Stimulated activated CD8-positive, alpha-beta memory T cell treated with anti-CD3 and anti-CD28 coated beads, Interleukin-7, amount 100 ng/mL, for 24 hours (primary cell): ENCODE results near the gene GALNT11.
"Not testable (repeated sequence)": the region's sequence is repeated elsewhere in the genome, so short reads cannot be mapped to it uniquely, and the experiment has no call there.

Source experiments
- DNase-seq: peaks from one replicate; pipeline ENCODE4 v3.0.0-alpha.2; 2020; ENCODE audit warnings: low read depth

The GALNT11 gene

DNA sequence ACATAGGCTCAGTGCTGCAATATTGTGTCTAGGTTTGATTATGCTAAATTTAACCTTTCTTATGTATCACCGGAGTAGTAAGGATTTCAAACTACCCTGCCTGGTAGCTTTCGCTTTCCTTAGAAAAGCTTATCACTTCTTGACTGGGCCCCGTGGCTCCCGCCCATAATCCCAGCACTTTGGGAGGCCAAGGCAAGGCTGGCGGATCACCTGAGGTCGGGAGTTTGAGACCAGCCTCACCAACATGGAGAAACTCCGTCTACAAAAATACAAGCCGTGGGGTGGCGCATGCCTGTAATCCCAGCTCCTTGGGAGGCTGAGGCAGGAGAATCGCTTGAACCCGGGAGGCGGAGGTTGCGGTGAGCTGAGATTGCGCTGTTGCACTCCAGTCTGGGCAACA is 49.9 kb downstream of the GALNT11 start:
- not testable (repeated sequence) for DNase-seq

GRCh38 chr7:152076324-152076821 is 50.9 kb downstream of the GALNT11 start:
- DNase-seq, result no peak

- DNase-seq, result no peak
Observed at GRCh38 chr7:152076940-152077933, 51.8 kb downstream of the GALNT11 start.

DNA sequence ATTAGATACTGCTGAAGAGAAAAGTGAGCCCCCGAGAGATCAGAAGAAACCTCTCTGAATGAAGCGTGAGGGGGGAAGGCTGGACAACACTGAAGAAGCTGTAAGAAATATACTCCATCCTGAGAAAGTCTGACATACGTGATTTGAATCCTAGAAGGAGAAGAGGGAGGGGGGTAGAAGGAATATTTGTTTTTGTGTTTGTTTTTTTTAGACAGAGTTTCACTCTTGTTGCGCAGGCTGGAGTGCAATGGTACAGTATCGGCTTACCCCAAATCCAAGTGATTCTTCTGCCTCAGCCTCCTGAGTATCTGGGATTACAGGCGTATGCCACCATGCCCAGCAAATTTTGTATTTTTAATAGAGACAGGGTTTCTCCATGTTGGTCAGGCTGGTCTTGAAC is 52.6 kb downstream of the GALNT11 start:
- DNase-seq, result no peak

- no peak for DNase-seq
Observed at GRCh38 chr7:152078786-152079185, 53.3 kb downstream of the GALNT11 start.

- no peak for DNase-seq
Observed at GRCh38 chr7:152081088-152081487, 55.6 kb downstream of the GALNT11 start.

DNA sequence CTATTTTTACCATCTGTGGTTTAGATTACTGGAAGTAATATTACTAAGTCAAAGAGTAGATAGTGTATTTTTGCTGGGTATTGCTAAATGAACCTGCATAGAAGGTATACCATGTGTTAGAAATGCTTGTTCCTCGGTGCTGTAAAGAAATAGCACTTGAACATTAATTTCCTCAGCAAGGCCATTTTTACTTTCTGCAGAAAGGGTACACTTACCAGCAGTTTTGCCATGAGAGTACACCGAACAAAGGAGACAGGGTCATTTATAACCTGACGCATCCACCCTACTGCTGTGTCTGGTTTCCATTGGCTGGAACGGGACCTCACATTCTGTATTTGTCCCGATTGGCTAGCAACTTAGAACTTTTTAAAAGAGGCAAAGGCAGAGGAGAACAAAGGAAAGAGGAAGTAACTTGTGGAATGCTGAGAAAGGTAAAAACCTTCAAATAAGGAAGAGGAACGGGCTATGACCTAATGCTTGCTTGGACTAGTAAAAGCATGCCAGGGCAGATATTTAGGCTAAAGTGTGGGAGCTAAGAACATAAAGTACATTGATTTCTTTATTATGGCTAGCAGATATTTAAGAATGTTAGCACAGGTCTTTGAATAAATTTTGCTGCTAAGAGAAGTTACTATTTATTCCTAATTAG is 56.7 kb downstream of the GALNT11 start:
- not testable (repeated sequence) for DNase-seq

DNA sequence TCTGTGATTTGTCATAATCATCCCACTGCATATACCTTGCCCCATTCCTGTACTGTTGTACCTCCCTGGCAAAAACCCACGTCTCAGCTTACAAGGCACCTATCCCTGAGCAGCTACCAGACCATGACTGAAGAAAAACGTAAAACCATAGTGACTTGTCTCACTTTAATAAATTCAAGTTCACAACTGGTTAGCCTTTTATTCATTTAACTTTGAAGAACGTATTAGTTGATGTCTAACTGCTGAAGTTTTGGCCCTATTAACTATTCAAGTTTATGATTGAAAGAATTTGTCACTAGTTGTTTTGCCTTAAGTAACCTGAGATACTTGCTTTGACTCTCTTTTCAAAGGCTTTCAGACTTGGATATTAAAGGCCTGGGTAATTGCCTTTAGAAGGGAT is 59.7 kb downstream of the GALNT11 start:
- no peak for DNase-seq

DNA sequence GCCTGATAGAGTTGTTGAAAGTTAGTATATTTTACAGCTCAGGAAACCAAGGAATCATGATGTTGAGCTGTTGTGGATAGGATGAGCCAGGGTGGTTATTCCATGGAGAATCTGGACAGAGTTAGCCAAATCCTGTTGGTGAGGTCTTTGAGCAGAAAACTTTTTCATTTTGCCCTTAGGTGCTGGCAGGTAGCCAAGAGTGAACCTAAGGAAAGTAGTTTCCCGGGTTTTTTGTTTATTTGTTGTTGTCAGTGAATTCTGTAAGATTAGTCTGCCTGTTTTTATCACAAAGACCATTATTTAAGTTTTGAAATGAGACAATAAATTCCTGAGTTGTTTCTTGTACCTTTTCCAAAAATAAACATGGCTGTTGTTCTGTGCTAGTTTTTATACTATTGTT is 61.0 kb downstream of the GALNT11 start:
- no peak for DNase-seq

DNA sequence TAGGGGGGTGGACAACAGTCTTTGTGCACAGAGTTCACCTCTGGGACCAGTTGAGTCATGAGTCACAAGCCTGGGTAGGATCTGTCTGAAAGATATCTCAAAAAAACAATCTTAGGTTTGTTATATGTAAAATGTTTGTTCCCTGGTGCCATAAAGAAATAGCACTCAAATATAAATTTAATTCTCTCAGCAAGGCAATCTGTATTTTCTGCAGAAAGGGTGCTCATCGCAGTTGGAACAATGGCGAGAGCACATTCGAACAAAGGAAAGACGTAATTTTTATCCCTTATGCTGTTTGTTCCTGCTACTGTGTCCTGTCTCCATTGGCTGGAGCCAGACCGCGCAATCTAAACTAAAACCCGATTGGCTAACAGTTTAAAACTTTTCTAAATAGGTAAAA is 63.7 kb downstream of the GALNT11 start:
- no peak for DNase-seq

DNA sequence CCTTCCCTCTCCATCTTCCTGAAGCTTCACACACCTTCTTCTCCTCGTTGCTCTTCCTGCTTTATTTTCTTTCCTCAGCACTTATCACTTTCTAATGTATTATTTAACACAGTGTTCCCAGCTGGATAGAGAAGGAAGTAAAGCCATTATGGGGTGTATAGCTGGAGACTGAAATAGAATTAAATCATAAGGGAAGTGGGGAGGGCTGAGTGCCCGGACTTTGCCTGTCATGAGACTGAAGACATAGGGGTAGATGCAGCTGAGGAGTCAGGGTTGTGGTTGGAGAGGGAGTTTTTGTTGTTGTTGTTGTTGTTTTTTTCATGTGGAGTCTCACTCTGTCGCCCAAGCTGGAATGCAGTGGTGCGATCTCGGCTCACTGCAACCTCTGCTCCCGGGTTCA is 65.3 kb downstream of the GALNT11 start:
- DNase-seq, result no peak

DNA sequence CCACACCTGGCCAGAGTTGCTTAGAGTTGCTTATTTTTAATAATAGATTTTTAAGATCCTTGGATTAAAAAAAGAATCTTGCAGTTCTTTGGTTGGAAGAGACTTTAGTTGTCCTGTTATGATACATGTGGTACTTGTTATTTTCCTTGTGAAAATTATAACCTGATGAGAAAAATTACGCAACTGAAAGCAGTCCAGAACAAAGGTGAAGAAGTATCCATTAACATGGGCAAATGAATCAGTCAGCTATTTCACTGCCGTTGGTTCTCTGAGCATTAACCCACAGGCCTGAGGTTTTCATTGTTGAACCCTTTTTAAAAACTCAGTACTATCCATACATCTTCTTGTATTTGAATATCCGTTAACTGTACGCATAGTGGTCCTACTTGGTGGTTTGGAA is 68.2 kb downstream of the GALNT11 start:
- DNase-seq, result no peak

DNA sequence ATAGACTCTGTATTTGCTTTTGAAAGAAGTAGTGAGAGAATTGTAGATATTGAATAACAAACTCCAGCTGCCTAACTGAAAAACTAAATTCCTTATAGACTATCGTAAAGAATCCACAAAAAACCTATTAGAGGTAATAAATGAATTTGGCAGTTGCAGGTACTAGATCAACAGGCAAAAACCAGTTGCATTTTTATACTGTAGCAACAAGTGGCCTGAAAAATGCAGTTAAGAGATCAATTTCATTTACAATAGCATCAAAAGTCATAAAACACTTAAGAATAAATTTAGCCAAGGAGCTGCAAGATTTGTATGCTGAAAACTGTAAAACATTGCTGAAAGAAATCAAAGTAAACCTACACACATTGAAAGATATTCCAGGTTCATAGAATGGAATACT is 70.3 kb downstream of the GALNT11 start:
- DNase-seq, result no peak

DNA sequence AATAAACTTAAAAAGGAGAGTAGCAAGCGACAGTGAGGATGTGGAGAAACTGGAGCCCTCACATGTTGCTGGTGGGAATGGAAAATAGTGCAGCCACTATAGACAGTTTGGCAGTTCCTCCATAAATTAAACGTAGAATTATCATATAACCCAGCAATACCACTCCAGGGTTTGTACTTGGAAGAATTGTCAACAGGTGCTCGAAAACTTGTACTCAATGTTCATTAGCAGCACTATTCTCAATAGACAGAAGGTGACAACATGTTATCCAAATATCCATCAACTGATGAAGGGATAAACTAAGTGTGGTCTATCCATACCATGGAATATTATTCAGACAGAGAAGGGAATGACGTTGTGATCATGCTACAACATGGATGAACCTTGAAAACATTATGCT is 71.9 kb downstream of the GALNT11 start:
- no peak for DNase-seq

DNA sequence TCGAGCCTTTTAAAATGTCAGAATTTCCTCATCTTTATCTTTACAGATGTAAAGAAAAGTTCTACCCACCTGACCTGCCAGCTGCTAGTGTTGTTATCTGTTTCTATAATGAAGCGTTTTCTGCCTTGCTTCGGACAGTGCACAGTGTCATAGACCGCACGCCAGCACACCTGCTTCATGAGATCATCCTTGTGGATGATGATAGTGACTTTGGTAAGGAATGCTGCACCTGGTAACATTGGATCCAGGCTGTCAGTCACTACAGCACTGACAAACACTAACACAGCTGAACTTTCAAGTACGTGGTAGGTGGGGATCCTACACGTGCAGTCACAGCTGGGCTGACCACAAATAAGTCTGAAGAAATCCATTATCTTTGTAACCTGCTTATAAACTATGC is 77.6 kb downstream of the GALNT11 start:
- no peak for DNase-seq

DNA sequence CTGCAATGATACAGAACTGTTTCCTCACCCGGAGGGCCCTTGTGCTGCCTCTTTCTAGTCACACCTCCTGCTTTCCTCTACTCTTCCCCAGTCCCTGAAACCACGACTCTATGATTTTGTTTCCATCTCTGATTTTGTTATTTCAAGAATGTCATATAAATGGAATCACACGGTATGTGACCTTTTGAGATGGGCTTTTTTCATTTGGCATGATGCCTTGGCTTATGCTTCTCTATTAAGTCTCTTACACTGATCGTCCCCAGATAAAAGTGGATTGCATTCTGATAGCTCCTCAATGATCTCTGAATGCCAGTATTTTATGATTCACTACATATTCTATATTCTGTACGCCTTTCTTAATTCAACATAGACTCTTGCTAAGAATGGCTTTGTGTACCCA is 78.2 kb downstream of the GALNT11 start:
- no peak for DNase-seq

GRCh38 chr7:152105205-152105604 is 79.7 kb downstream of the GALNT11 start:
- DNase-seq, result no peak

DNA sequence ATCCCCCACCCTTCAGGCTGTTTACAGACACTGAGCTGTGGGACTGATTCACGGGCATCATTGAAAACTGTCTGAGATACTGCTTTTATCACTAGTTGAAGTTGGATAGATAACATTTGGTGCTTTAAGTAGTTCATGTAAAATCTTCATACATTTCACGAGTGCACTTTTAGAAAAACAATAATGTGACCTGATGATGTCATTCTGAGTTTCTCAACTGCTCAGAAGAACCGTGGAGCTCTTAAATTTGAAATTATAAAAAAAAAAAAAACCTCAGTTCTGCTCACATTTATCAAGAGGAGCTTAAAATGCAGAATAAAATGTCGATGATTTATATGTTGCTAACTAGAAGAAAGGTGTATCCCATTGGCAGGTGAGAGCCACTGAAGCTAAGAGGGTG is 81.5 kb downstream of the GALNT11 start:
- DNase-seq, result no peak

DNA sequence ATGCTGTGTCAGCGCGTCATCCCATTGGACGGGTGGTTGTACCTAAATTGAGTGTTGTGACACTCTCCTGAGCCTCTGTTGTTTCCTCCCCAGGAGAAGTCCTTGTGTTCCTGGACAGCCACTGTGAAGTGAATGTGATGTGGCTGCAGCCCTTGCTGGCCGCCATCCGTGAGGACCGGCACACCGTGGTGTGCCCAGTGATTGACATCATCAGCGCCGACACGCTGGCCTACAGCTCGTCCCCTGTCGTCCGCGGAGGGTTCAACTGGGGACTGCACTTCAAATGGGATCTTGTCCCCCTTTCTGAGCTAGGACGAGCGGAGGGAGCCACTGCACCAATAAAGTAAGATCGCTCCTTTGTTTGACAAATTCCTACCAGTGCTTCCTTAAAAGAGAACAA is 82.5 kb downstream of the GALNT11 start:
- DNase-seq, result no peak

DNA sequence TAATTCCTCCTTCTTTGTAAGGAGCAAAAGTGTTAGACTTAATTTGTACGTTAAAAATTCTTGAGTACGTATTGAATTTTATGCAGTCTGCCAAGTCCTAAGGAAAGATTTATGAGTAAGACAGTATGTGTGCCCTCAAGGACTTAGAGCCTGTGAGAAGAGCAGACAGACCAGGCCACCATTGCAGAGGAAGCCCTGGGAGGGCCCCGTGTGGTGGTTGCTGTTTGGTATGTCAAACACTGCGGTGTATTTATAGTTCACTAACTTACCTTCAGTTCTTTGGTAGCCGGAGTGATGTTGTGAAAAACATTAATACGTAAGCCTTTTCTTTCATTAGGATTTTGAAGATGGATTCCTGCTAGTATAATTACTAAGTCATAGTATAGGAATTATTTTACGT is 82.9 kb downstream of the GALNT11 start:
- no peak for DNase-seq

DNA sequence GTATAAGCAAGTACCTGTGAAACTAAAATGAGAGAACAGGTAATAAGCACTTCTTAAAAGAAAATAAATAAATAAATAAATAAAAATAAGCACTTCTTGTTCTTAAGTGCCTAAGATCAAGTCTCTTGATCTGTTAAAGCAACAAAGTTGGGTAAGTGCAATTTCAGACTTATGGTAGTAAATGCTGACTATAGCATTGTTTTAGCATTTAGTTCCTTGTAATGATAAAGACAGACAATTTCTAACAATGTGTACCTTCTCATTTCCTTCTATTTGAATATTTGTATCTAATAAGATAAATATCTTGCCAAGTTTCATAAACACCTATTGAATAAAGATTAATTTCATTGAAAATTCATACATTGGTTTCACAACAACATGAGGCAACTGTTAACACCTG is 87.4 kb downstream of the GALNT11 start:
- no peak for DNase-seq

GRCh38 chr7:152115021-152115718 is 89.7 kb downstream of the GALNT11 start:
- DNase-seq, result no peak

GRCh38 chr7:152117356-152117755 is 91.9 kb downstream of the GALNT11 start:
- no peak for DNase-seq
